ENCODE measurements around the gene PLAC8.
"Not testable (repeated sequence)": the region's sequence is repeated elsewhere in the genome, so short reads cannot be mapped to it uniquely, and the experiment has no call there.

Gene PLAC8

DNA sequence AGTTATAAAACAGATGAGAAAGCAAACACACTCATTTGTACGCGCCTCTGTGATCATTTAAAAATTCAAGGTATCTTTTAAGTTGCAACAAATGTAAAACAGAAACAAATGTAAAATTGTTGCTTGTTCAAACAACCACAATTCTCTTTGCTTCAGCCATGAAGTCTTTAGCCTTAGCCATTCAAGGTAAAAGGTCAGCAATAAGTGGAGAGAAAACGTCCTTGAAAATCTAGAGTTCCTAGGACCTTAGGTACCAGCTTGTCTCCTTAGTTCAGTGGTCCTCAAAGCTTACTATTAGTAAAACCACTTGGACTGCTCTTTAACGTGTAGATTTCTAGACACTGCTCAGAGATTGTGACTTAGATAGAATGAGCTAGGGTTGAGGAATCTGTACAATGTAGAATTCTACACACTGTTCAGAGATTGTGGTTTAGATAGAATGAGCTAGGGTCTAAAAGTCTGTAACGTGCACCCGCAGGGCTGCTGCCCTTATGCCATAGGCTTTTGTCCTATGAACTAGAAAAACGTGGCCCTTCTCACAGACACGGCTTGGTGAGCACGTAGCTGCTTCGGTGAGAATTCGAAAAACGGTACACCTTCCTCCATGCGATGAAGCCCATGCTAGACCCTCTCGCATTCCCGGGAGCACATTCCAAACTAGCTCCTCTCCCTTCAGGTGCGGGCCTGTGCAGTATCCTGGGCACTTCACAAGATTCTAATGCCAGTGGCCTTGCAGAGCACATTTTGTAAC lies 1.7 kb downstream of the PLAC8 start:
- H2AFZ ChIP-seq (ENCODE audit: low read depth), result no peak overlapping the region
- no peak overlapping the region for H3K4me3 ChIP-seq (IDR thresholded peaks at IDR 0.05; ENCODE audit: insufficient read depth, low read depth, low read length)
- H3K4me1 ChIP-seq (ENCODE audit: low read depth, poor library complexity, severe bottlenecking), result peaks cover 41% of the 10 kb centered on the region
- H3K27me3 ChIP-seq (ENCODE audit: insufficient read depth, low read depth), result no peaks in the 10 kb centered on the region
- no peak overlapping the region for H3K4me2 ChIP-seq
- no peaks in the 10 kb centered on the region for H4K20me1 ChIP-seq (ENCODE audit: insufficient read depth)
- H3K9ac ChIP-seq, result no peak overlapping the region
- TF ChIP-seq, protein P1, sequence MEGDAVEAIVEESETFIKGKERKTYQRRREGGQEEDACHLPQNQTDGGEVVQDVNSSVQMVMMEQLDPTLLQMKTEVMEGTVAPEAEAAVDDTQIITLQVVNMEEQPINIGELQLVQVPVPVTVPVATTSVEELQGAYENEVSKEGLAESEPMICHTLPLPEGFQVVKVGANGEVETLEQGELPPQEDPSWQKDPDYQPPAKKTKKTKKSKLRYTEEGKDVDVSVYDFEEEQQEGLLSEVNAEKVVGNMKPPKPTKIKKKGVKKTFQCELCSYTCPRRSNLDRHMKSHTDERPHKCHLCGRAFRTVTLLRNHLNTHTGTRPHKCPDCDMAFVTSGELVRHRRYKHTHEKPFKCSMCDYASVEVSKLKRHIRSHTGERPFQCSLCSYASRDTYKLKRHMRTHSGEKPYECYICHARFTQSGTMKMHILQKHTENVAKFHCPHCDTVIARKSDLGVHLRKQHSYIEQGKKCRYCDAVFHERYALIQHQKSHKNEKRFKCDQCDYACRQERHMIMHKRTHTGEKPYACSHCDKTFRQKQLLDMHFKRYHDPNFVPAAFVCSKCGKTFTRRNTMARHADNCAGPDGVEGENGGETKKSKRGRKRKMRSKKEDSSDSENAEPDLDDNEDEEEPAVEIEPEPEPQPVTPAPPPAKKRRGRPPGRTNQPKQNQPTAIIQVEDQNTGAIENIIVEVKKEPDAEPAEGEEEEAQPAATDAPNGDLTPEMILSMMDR (conservative IDR thresholded peaks at IDR 0.05; ENCODE audit: low read depth, low read length), result no peak
- no peaks in the 10 kb centered on the region for H3K36me3 ChIP-seq (ENCODE audit: insufficient read depth)
- H3K27ac ChIP-seq, result no peak overlapping the region
- H3K79me2 ChIP-seq (ENCODE audit: insufficient read depth, low read depth), result no peaks in the 10 kb centered on the region

DNA sequence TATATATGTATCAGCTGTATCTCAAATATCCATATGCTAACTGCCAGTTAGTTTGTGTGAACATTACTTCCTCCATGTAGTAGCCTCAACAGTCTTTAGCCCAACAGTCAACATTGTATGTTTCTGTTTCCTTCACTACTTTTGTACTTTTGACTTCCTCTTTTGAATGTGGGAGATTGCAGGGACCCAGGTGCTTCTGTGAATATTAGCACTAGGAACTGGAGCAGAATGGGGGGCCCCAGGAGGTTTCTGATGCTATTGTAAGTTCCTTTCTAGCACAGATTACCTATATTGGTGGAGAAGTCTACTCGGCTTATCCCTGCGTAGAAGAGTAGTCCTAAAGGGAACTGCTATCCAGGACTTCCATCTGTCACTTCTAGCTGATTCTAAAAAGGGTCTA lies 2.3 kb downstream of the PLAC8 start:
- TF ChIP-seq, protein P1 (conservative IDR thresholded peaks at IDR 0.05; ENCODE audit: low read depth, low read length), result no peak
- no peak overlapping the region for H3K9ac ChIP-seq
- no peak overlapping the region for H3K4me3 ChIP-seq (IDR thresholded peaks at IDR 0.05; ENCODE audit: insufficient read depth, low read depth, low read length)
- H4K20me1 ChIP-seq (ENCODE audit: insufficient read depth), result no peaks in the 10 kb centered on the region
- no peak overlapping the region for H3K27ac ChIP-seq
- H3K4me1 ChIP-seq (ENCODE audit: low read depth, poor library complexity, severe bottlenecking), result peaks cover 41% of the 10 kb centered on the region
- H2AFZ ChIP-seq (ENCODE audit: low read depth), result no peak overlapping the region
- no peaks in the 10 kb centered on the region for H3K79me2 ChIP-seq (ENCODE audit: insufficient read depth, low read depth)
- no peaks in the 10 kb centered on the region for H3K27me3 ChIP-seq (ENCODE audit: insufficient read depth, low read depth)
- no peaks in the 10 kb centered on the region for H3K36me3 ChIP-seq (ENCODE audit: insufficient read depth)
- H3K4me2 ChIP-seq, result no peak overlapping the region

- H3K27ac ChIP-seq; H3K4me2 ChIP-seq; H3K27me3 ChIP-seq (ENCODE audit: insufficient read depth, low read depth); H2AFZ ChIP-seq (ENCODE audit: low read depth); H3K36me3 ChIP-seq (ENCODE audit: insufficient read depth); H3K4me3 ChIP-seq (IDR thresholded peaks at IDR 0.05; ENCODE audit: insufficient read depth, low read depth, low read length); H3K79me2 ChIP-seq (ENCODE audit: insufficient read depth, low read depth); H3K9ac ChIP-seq; H4K20me1 ChIP-seq (ENCODE audit: insufficient read depth): not testable (repeated sequence)
- H3K4me1 ChIP-seq (ENCODE audit: low read depth, poor library complexity, severe bottlenecking), result peaks cover 41% of the 10 kb centered on the region
Measured at GRCh38 chr4:83111751-83112141, 2.8 kb downstream of the PLAC8 start.

DNA sequence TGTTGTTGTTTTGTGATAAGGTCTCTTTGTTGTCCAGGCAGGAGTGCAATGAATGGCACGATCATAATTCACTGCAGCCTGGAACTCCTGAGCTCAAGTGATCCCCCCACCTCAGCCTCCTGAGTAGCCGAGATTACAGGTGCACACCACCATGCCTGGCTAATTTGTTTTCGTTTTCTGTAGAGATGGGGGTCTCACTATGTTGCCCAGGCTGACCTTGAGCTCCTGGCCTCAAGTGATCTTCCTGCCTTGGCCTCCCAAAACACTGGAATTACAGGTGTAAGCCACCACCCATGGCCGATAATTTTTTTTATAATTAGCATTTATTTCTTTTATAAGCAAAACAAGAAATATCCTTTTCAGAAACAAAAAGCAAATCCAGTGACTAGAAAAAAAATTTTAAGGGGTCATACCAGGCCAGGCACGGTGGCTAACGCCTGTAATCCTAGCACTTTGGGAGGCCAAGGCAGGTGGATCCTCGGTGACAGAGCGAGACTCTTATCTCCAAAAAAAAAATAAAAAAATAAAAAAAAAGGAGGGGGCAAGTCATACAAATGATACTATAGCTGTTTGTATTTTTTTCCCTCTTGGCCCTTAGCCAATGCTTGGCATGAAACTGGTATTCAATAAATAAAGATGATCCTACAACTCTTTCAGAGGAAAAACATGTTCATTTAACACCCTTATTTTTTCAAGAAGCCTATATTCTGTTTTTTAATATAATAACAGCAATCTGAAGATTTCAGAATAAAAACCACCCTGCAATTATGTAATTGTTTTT lies 3.4 kb downstream of the PLAC8 start:
- TF ChIP-seq, protein P1 (conservative IDR thresholded peaks at IDR 0.05; ENCODE audit: low read depth, low read length), result no peak
- no peaks in the 10 kb centered on the region for H3K79me2 ChIP-seq (ENCODE audit: insufficient read depth, low read depth)
- peak overlapping the region; percentile 77 for H3K4me2 ChIP-seq
- no peaks in the 10 kb centered on the region for H3K36me3 ChIP-seq (ENCODE audit: insufficient read depth)
- H3K9ac ChIP-seq, result peak overlapping the region; percentile 73; the same call in 1 of the 2 replicates
- H3K27me3 ChIP-seq (ENCODE audit: insufficient read depth, low read depth), result no peaks in the 10 kb centered on the region
- H4K20me1 ChIP-seq (ENCODE audit: insufficient read depth), result no peaks in the 10 kb centered on the region
- H3K27ac ChIP-seq, result peak overlapping the region; percentile 55
- no peak overlapping the region for H3K4me3 ChIP-seq (IDR thresholded peaks at IDR 0.05; ENCODE audit: insufficient read depth, low read depth, low read length)
- H3K4me1 ChIP-seq (ENCODE audit: low read depth, poor library complexity, severe bottlenecking), result peaks cover 40% of the 10 kb centered on the region
- peak overlapping the region; percentile 85 for H2AFZ ChIP-seq (ENCODE audit: low read depth)

Measured in KMS-11 (cell line).